ENCODE measurements around the gene CACNA1H.

- TF ChIP-seq CTCF (IDR thresholded peaks at IDR 0.05), result no peak
- no peak for TF ChIP-seq EZH2phosphoT487 (IDR thresholded peaks at IDR 0.05)
- no peak for TF ChIP-seq EZH2 (IDR thresholded peaks at IDR 0.05)
These were observed 16.6 kb downstream of the CACNA1H start for GRCh38 chr16:1169285-1170075.
